ENCODE results near the gene LAMA4. TPM values are rescaled to one million over a fixed set of nuclear protein-coding genes. Genes with fewer than 3 reads are reported as not detected.

Gene LAMA4
- total and polyA plus RNA-seq, 4 donors, result 2.1 to 6.0 (median 3.5) TPM

DNA sequence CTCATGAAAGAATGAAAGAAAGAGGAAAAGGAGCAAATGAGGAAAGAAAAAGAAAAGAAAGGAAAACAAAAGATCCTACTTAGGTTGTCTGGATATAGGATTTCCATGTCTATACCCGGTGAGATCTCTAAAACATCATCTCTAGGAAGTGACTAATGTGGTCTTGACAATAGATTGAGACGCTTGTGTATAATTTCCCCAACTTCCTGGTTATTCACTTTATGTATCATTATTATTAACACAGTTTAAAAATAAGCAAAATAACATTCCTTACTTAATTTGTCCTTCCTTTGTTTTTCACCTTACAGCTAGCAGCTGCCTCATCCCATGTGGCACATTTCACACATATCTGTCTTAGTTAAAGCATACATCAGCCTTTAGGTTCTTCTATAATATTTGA is 27.0 kb downstream of the LAMA4 start:
- H3K9ac ChIP-seq (ENCODE audit: low read depth in 1 of 2, low read length in 2 of 2), result no peak overlapping the region
- H3K27ac ChIP-seq (ENCODE audit: low read depth in 1 of 2, low read length in 2 of 2), result no peak overlapping the region
- 89% methylated on average over 2 of the region's 2 CpGs for WGBS
- TF ChIP-seq REST (IDR thresholded peaks at IDR 0.05) (no peak), FOXA2 (IDR thresholded peaks at IDR 0.05) (no peak), EGR1 (IDR thresholded peaks at IDR 0.05; ENCODE audit: low read depth in 2 of 2) (no peak), HNF4A (conservative IDR thresholded peaks at IDR 0.05) (no peak), ZBTB33 (IDR thresholded peaks at IDR 0.05) (no peak), HNF4G (IDR thresholded peaks at IDR 0.05) (no peak), NR2F2 (IDR thresholded peaks at IDR 0.05) (no peak), SP1 (IDR thresholded peaks at IDR 0.05) (no peak), RXRA (IDR thresholded peaks at IDR 0.05) (no peak)
- TF ChIP-seq, protein P1, sequence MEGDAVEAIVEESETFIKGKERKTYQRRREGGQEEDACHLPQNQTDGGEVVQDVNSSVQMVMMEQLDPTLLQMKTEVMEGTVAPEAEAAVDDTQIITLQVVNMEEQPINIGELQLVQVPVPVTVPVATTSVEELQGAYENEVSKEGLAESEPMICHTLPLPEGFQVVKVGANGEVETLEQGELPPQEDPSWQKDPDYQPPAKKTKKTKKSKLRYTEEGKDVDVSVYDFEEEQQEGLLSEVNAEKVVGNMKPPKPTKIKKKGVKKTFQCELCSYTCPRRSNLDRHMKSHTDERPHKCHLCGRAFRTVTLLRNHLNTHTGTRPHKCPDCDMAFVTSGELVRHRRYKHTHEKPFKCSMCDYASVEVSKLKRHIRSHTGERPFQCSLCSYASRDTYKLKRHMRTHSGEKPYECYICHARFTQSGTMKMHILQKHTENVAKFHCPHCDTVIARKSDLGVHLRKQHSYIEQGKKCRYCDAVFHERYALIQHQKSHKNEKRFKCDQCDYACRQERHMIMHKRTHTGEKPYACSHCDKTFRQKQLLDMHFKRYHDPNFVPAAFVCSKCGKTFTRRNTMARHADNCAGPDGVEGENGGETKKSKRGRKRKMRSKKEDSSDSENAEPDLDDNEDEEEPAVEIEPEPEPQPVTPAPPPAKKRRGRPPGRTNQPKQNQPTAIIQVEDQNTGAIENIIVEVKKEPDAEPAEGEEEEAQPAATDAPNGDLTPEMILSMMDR (IDR thresholded peaks at IDR 0.05; ENCODE audit: low read depth, low read length, missing input control), result no peak
- H3K36me3 ChIP-seq (ENCODE audit: control insufficient read depth in 4 of 4, insufficient read depth in 3 of 4, low read depth in 1 of 4, low read length in 3 of 4), result no peaks in the 10 kb centered on the region
- no peaks in the 10 kb centered on the region for H3K9me3 ChIP-seq (ENCODE audit: control insufficient read depth in 4 of 4, low read length in 3 of 4)
- no peak overlapping the region for H3K4me3 ChIP-seq (ENCODE audit: low read depth in 1 of 3, low read length in 3 of 3)
- DNase-seq (ENCODE audit: low spot score), result no peak
- no peaks in the 10 kb centered on the region for H3K27me3 ChIP-seq (ENCODE audit: control insufficient read depth in 4 of 4, insufficient read depth in 4 of 4, low read length in 3 of 4)
- H3K4me1 ChIP-seq (ENCODE audit: control insufficient read depth in 4 of 4, insufficient read depth in 4 of 4, low read length in 3 of 4), result peaks cover 0 to 12% (median 6%) of the 10 kb centered on the region in 4 donors

DNA sequence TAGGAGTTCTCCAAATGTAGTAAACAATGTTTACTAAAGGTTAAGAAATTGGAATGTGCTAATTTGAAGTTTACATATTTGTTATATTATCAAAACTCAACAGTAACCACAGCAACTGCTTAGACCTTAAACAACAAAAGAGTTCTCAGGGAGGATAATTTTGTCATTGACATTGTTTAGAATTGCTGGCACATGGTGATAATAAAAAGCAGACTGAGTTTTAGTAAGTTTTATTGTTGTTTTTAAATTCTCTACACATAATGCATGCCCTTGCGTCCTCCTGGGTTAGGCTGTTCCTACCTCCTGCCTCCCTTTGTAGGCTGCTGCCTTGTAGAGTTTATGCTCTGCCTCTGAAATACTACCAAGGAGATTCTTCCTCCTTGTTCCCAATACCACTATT is 28.7 kb downstream of the LAMA4 start:
- DNase-seq (ENCODE audit: low spot score), result no peak
- no peaks in the 10 kb centered on the region for H3K36me3 ChIP-seq (ENCODE audit: control insufficient read depth in 4 of 4, insufficient read depth in 3 of 4, low read depth in 1 of 4, low read length in 3 of 4)
- 84% methylated on average over 1 of the region's 1 CpG for WGBS
- H3K9ac ChIP-seq (ENCODE audit: low read depth in 1 of 2, low read length in 2 of 2), result no peak overlapping the region
- H3K27ac ChIP-seq (ENCODE audit: low read depth in 1 of 2, low read length in 2 of 2), result no peak overlapping the region
- TF ChIP-seq GABPA (IDR thresholded peaks at IDR 0.05 in 1 of 2, conservative IDR thresholded peaks at IDR 0.05 in 1 of 2) (no peak), HNF4A (conservative IDR thresholded peaks at IDR 0.05) (no peak), HNF4G (IDR thresholded peaks at IDR 0.05) (no peak)
- TF ChIP-seq, protein P1 (IDR thresholded peaks at IDR 0.05; ENCODE audit: low read depth, low read length, missing input control), result no peak
- no peaks in the 10 kb centered on the region for H3K9me3 ChIP-seq (ENCODE audit: control insufficient read depth in 4 of 4, low read length in 3 of 4)
- peaks cover 0 to 12% (median 6%) of the 10 kb centered on the region in 4 donors for H3K4me1 ChIP-seq (ENCODE audit: control insufficient read depth in 4 of 4, insufficient read depth in 4 of 4, low read length in 3 of 4)
- no peak overlapping the region for H3K4me3 ChIP-seq (ENCODE audit: low read depth in 1 of 3, low read length in 3 of 3)
- H3K27me3 ChIP-seq (ENCODE audit: control insufficient read depth in 4 of 4, insufficient read depth in 4 of 4, low read length in 3 of 4), result no peaks in the 10 kb centered on the region

All from liver (tissue), 9 donors.